Progenitor cell of endocrine pancreas (in vitro differentiated cells): ENCODE measurements around the gene TXNL1. TPM values are rescaled to one million over a fixed set of nuclear protein-coding genes. Genes with fewer than 3 reads are reported as not detected.

Experiments
- DNase-seq: peaks from one replicate; pipeline ENCODE4 v3.0.0; 2021; ENCODE audit warnings: low spot score; ENCODE audit not compliant: unreplicated experiment
- H3K27ac Mint-ChIP-seq: 2 replicates; pipeline ENCODE4 v1.8.0; 2021; ENCODE audit warnings: mild to moderate bottlenecking, moderate library complexity, mixed read lengths
- H3K27me3 Mint-ChIP-seq: 2 replicates; pipeline ENCODE4 v1.8.0; 2021; ENCODE audit warnings: mixed read lengths
- H3K36me3 Mint-ChIP-seq: 2 replicates; pipeline ENCODE4 v1.8.0; 2022; ENCODE audit warnings: mixed read lengths; ENCODE audit not compliant: insufficient read depth
- H3K4me1 Mint-ChIP-seq: 2 replicates; pipeline ENCODE4 v1.8.0; 2021; ENCODE audit warnings: low read depth, mixed read lengths
- H3K4me3 Mint-ChIP-seq: 2 replicates; pipeline ENCODE4 v1.8.0; 2021; ENCODE audit warnings: low read depth, mild to moderate bottlenecking, moderate library complexity, mixed read lengths
- H3K9me3 Mint-ChIP-seq: 2 replicates; pipeline ENCODE4 v1.8.0; 2021; ENCODE audit warnings: low read depth, mixed read lengths
- CTCF ChIP-seq: fragments of 200-600 bp; sonication (generic); IDR thresholded peaks from one replicate; pipeline ENCODE4 v1.5.0; 2021; ENCODE audit warnings: antibody characterized with exemption, mild to moderate bottlenecking; ENCODE audit not compliant: unreplicated experiment
- total RNA-seq: library from RNA; stranded (reverse); gene quantifications from 2 replicates; pipeline ENCODE4 v1.2.1, GENCODE V29; 2021

Gene TXNL1
- total RNA-seq, 1 donor from 2014 or later, result 89.3 TPM

DNA sequence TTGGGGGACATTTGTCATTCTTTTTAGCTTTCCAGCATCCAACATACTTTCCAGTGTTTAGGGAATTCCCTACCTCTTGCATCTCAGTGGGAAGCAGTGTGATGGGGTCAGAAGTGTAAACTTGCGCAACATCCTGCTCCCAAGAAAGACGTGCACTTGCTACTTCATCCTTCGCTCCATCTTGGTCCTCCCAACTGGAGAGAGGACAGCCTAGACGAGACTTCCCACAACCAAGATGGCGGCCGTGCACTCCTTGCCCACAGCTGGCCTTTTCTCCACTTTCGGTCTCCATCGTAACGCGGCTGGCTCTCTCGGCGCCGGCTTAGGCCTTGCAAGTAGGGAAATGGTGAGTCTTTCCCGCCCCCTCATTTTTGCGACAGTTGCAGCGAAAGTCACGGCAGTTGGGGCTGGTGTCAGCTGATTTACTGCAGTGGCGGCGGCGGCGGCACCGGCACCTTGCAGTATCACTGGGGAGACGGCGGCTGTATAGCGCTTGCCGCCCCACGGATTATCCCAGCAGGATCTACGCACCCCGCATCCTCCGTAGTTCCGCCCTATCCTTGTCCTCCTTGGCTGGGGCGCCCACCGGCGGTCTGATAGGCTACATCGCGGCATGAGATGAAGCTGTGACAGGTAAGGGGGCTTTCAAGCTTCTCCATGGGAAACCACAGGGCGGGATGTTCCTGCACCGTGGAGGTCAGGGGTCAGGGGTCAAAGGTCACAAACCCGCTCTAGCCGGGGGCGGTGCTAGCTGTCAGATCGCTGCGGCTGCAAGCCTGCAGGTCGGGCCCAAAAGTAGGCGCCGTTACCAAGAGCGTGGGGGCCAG lies 12.8 kb upstream of the TXNL1 start, which contains the start of gene WDR7:
Gene WDR7 (plus strand): TSS at position 416 of the 827 bp plus-strand sequence. CDS start 21,157 bp downstream, outside the sequence.
- Mint-ChIP-seq H3K9me3 (peaks cover 3% of the 10 kb centered on the region), H3K36me3 (peaks cover 1% of the 10 kb centered on the region)
- no peak for TF ChIP-seq CTCF

DNA sequence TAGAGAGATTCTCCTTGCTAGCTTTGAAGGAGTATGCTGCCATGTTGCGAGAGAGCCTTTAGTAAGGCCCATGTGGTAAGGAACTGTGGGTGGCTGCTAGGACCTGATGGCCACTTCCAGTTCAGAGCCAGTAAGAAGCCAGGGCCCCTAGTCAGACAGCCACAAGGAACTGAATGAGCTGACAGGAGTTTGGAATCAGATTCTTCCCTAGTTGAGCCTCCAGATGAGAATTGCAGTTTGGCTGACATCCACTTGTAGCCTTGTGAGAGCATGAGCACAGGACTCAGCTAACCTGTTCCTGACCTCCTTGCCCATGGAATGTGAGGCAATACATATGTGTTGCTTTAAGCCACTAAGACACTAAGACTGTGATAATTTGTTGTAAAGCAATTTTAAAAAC lies 11.6 kb upstream of the TXNL1 start:
- H3K27ac Mint-ChIP-seq, result no peak overlapping the region
- no peak overlapping the region for H3K4me3 Mint-ChIP-seq
- no peaks in the 10 kb centered on the region for H3K27me3 Mint-ChIP-seq
- TF ChIP-seq CTCF, result no peak
- H3K4me1 Mint-ChIP-seq, result peaks cover 7% of the 10 kb centered on the region
- H3K9me3 Mint-ChIP-seq, result peaks cover 3% of the 10 kb centered on the region
- DNase-seq, result no peak
- peaks cover 1% of the 10 kb centered on the region for H3K36me3 Mint-ChIP-seq

More for the DNA sequence above, 12.8 kb upstream of the TXNL1 start, which contains the start of gene WDR7:
- peaks cover 7% of the 10 kb centered on the region for H3K4me1 Mint-ChIP-seq
- H3K4me3 Mint-ChIP-seq, result peak within 1 kb of the TSS; percentile 87
- peak; percentile 84 for DNase-seq
- H3K27me3 Mint-ChIP-seq, result no peaks in the 10 kb centered on the region
- H3K27ac Mint-ChIP-seq, result peak within 1 kb of the TSS; percentile 88

DNA sequence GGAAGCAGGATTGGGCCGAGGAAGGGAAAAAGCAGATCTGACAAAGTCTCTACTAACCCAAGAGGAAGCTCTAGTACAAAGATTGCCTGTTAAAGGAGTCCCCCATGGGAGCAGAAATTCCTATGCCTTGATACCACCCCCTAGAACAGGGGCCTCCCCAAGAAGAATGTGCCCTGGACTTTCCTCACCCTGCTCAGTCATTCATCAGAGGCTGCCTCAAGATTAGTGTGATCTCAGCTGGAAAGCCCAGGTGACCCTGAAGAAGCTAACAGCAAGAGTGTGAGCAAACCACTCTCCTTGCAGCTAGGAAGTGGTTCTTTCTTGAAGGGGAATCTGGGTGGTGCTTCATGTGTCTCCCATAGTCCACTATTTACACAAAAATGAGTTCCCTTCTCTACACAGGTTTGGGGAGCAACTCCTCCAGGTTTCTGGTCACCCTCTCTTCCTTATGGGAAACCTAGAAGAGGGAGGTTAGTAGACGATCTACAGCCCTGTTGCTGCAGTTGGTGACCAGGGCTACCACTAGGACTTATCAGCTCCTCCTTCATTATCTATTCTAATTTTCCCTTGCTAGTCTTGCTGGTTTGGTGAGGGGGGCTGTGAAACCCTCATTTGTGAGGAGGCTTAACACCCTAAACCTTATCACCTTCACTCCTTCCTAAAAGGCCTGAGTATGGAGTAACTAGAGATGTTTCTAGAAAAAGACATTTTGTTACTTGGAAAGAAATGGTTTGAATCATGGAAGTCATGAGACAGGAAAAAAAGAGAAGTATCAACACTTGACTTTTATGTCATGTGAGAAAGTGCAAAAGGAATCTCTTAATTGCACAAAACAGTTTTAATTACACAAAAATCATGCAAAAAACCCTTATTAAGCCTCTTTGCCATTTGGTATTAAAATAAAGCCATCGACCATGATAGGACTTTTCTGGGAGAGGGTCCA lies 9.8 kb upstream of the TXNL1 start:
- Mint-ChIP-seq H3K27me3 (no peaks in the 10 kb centered on the region), H3K9me3 (no peaks in the 10 kb centered on the region), H3K36me3 (peaks cover 1% of the 10 kb centered on the region), H3K4me3 (no peak overlapping the region), H3K27ac (no peak overlapping the region), H3K4me1 (peaks cover 7% of the 10 kb centered on the region)
- DNase-seq, result no peak
- TF ChIP-seq CTCF, result no peak

DNA sequence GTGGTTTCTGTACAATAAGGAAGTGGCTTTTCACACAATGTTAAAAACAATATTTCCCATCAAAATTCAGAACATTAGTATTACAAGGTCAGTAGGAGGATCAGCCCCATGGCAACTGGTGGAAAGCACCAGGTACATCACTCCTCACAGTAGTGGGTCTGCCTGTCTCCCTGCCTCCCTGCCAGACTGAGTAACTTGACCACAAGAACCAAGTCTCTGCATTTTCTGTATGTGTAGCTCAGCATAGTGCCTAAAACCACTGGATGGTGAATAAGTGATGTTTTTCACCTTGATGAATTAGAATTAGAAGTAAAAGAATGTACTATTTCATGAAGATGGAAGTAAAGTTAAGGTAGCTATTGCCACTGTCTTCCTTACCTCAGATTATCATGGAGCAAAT lies 8.7 kb upstream of the TXNL1 start:
- no peak for TF ChIP-seq CTCF
- Mint-ChIP-seq H3K4me1 (peaks cover 7% of the 10 kb centered on the region), H3K27ac (no peak overlapping the region), H3K27me3 (no peaks in the 10 kb centered on the region), H3K4me3 (no peak overlapping the region), H3K9me3 (no peaks in the 10 kb centered on the region), H3K36me3 (no peaks in the 10 kb centered on the region)
- DNase-seq, result no peak

DNA sequence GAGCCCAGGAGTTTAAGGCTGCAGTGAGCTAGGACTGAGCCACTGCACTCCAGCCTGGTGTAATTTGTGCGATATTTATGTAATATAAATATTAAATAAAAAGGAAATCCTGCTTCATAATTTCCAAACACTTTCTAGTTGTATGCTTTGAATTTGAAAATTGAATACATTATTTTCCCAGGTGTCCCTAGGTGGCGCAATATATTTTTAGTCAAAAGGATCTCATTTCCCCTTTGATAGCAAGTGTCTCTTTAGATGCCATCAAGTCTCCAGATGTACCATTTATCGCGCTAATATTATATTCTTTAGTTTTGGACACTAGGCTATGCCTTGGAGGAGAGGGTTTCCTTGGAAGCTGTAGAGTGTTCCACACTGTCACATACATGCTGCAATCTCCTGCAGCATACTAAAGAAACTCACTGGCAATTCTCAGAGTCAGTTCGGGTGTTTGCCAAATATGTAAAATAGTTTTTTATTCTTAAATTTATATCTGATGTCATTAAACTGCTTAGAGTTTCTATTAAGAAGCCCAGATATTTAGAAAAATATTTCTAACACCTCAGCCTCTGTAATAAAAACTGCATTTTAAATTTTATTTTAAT lies 7.1 kb upstream of the TXNL1 start:
- peak; percentile 64 for TF ChIP-seq CTCF
- no peak for DNase-seq
- no peaks in the 10 kb centered on the region for H3K9me3 Mint-ChIP-seq
- no peaks in the 10 kb centered on the region for H3K4me1 Mint-ChIP-seq
- H3K36me3 Mint-ChIP-seq, result no peaks in the 10 kb centered on the region
- no peak overlapping the region for H3K4me3 Mint-ChIP-seq
- H3K27ac Mint-ChIP-seq, result no peak overlapping the region
- H3K27me3 Mint-ChIP-seq, result no peaks in the 10 kb centered on the region
